Esophagus squamous epithelium (tissue), 4 donors: Measurements from ENCODE around the gene ROPN1L.

Experiments used
- CTCF ChIP-seq, 6 experiments: fragments of 450-650 bp in 4 of 6; fragments of 200-600 bp in 2 of 6; sonication (generic) in 2 of 6; IDR thresholded peaks; one replicate each; pipeline ENCODE4 v1.5.1; 2016 to 2019; ENCODE audit warnings: antibody characterized with exemption in 6 of 6, mild to moderate bottlenecking in 4 of 6, moderate library complexity in 4 of 6
- POLR2A ChIP-seq, 4 donors: fragments of 450-650 bp; IDR thresholded peaks; one replicate each; pipeline ENCODE4 v1.6.1; 2017; ENCODE audit warnings: antibody characterized with exemption in 4 of 4, mild to moderate bottlenecking in 4 of 4, moderate library complexity in 3 of 4

- TF ChIP-seq CTCF (IDR thresholded peaks at IDR 0.05): no peak
- TF ChIP-seq POLR2A (IDR thresholded peaks at IDR 0.05): no peak
Observed at GRCh38 chr5:10461904-10462555, 20.4 kb downstream of the ROPN1L start.
